PFSK-1 (cell line): Measurements from ENCODE around the gene CTXN1.

Experiments used
- FOXP2 ChIP-seq: optimal IDR thresholded peaks from 2 replicates; pipeline ENCODE3; 2011; ENCODE audit warnings: borderline replicate concordance, control low read depth, inconsistent platforms; ENCODE audit not compliant: insufficient read depth; ENCODE audit errors: extremely low read length, extremely low read depth
- POLR2AphosphoS5 ChIP-seq: IDR thresholded peaks from 2 replicates; pipeline ENCODE4 v1.6.1; 2012; ENCODE audit warnings: low read depth, mild to moderate bottlenecking, control low read depth, low read length, moderate library complexity
- SIN3A ChIP-seq: IDR thresholded peaks from 2 replicates; pipeline ENCODE4 v1.6.1; 2012; ENCODE audit warnings: mild to moderate bottlenecking, low read length, moderate library complexity, borderline replicate concordance; ENCODE audit not compliant: insufficient read depth
- TAF1 ChIP-seq: IDR thresholded peaks from 2 replicates; pipeline ENCODE4 v1.6.1; 2012; ENCODE audit warnings: low read length, control low read depth, borderline replicate concordance; ENCODE audit not compliant: insufficient read depth
- TF ChIP-seq, protein P1 (sequence below), 2 experiments: IDR thresholded peaks; 2 replicates each; pipeline versions ENCODE4 v1.6.1 to v1.8.0; 2011 to 2012; ENCODE audit warnings: low read depth in 2 of 2, low read length in 2 of 2, control low read depth in 1 of 2, inconsistent platforms in 1 of 2, mild to moderate bottlenecking in 1 of 2, moderate library complexity in 1 of 2; ENCODE audit not compliant: insufficient read depth in 1 of 2

DNA sequence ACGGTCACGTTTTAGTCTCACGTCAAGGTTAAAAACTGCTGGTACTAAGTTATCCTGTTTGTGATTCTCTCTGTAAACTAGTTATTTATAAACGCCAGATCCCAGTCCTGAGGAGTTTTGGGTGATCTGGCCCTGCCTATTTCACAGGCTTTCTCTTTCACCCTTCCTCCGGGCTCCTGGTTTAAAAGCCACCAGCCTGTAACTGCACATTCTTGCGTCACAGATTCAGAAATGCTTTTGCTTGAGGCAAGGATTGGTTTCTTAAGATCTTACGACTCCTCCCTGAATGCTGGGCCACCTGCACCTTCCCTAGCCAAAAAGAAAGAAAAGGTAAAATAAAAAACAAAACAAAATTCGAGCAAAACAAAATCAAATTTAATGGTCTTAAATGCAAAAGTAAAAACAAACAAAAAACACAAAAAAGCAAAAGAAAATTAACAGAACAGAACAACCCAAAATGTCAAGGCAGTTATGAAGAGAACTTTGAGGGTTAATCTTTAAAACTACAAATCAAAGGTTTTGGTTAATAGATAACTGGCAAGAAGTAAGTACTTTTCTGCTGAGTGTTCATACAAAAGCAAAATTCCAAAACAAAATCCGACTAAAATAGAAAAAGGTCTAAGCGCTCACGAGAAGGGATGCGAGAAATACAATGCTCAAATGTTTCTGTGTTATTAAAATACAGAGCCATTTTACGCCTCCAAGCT lies 36.1 kb upstream of the CTXN1 start:
- TF ChIP-seq POLR2AphosphoS5 (no peak), FOXP2 (no peak), TAF1 (no peak), SIN3A (no peak)
- TF ChIP-seq, protein P1, sequence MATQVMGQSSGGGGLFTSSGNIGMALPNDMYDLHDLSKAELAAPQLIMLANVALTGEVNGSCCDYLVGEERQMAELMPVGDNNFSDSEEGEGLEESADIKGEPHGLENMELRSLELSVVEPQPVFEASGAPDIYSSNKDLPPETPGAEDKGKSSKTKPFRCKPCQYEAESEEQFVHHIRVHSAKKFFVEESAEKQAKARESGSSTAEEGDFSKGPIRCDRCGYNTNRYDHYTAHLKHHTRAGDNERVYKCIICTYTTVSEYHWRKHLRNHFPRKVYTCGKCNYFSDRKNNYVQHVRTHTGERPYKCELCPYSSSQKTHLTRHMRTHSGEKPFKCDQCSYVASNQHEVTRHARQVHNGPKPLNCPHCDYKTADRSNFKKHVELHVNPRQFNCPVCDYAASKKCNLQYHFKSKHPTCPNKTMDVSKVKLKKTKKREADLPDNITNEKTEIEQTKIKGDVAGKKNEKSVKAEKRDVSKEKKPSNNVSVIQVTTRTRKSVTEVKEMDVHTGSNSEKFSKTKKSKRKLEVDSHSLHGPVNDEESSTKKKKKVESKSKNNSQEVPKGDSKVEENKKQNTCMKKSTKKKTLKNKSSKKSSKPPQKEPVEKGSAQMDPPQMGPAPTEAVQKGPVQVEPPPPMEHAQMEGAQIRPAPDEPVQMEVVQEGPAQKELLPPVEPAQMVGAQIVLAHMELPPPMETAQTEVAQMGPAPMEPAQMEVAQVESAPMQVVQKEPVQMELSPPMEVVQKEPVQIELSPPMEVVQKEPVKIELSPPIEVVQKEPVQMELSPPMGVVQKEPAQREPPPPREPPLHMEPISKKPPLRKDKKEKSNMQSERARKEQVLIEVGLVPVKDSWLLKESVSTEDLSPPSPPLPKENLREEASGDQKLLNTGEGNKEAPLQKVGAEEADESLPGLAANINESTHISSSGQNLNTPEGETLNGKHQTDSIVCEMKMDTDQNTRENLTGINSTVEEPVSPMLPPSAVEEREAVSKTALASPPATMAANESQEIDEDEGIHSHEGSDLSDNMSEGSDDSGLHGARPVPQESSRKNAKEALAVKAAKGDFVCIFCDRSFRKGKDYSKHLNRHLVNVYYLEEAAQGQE (IDR thresholded peaks at IDR 0.05; ENCODE audit: insufficient read depth in 1 of 2, low read depth in 2 of 2, low read length in 2 of 2) = no peak
